MM.1S (cell line): ENCODE measurements around the gene SLC28A1.
A peak's percentile ranks its signal among the peaks of the same experiment; 100 is the strongest.
"Not testable (repeated sequence)": the region's sequence is repeated elsewhere in the genome, so short reads cannot be mapped to it uniquely, and the experiment has no call there.

Experiments
- DNase-seq: peaks from one replicate; pipeline ENCODE4 v3.0.0-alpha.2; 2015
- H2AFZ ChIP-seq: fragments of 300-600 bp; sonication (generic); 2 replicates; pipeline ENCODE4 v1.6.0; 2016; ENCODE audit warnings: antibody characterized with exemption, low read length
- H3F3A ChIP-seq: fragments of 300-600 bp; sonication (generic); 2 replicates; pipeline ENCODE4 v1.6.1; 2016; ENCODE audit warnings: mild to moderate bottlenecking, antibody characterized with exemption, low read length, moderate library complexity, mixed read lengths; ENCODE audit not compliant: insufficient read depth
- H3K27ac ChIP-seq: fragments of 300-600 bp; sonication (generic); 2 replicates; pipeline ENCODE4 v1.5.1; 2016; ENCODE audit warnings: mild to moderate bottlenecking, low read length
- H3K27me3 ChIP-seq: fragments of 300-600 bp; sonication (generic); replicated peaks from 2 replicates; pipeline ENCODE4 v1.6.0; 2016; ENCODE audit warnings: low read length; ENCODE audit not compliant: insufficient read depth
- H3K36me3 ChIP-seq: fragments of 300-600 bp; sonication (generic); replicated peaks from 2 replicates; pipeline ENCODE4 v1.6.1; 2016; ENCODE audit warnings: mild to moderate bottlenecking, low read length, mixed read lengths; ENCODE audit not compliant: insufficient read depth
- H3K4me1 ChIP-seq: fragments of 300-600 bp; sonication (generic); 2 replicates; pipeline ENCODE4 v1.6.1; 2016; ENCODE audit warnings: low read length, mixed read lengths
- H3K4me2 ChIP-seq: fragments of 300-600 bp; sonication (generic); 2 replicates; pipeline ENCODE4 v1.6.0; 2016; ENCODE audit warnings: low read depth, low read length
- H3K4me3 ChIP-seq: fragments of 300-600 bp; sonication (generic); 2 replicates; pipeline ENCODE4 v1.5.1; 2016; ENCODE audit warnings: low read length, mixed read lengths
- H3K79me2 ChIP-seq: fragments of 300-600 bp; sonication (generic); 2 replicates; pipeline ENCODE4 v1.6.1; 2016; ENCODE audit warnings: mixed run types, low read length, mixed read lengths
- H3K9ac ChIP-seq: fragments of 300-600 bp; sonication (generic); 2 replicates; pipeline ENCODE4 v1.6.1; 2016; ENCODE audit warnings: low read length, mixed read lengths
- H3K9me2 ChIP-seq: fragments of 300-600 bp; sonication (generic); replicated peaks from 2 replicates; pipeline ENCODE4 v1.6.1; 2016; ENCODE audit warnings: mild to moderate bottlenecking, low read length, mixed read lengths; ENCODE audit not compliant: insufficient read depth
- H3K9me3 ChIP-seq: fragments of 300-600 bp; sonication (generic); replicated peaks from 2 replicates; pipeline ENCODE4 v1.6.1; 2016; ENCODE audit warnings: mild to moderate bottlenecking, low read length, mixed read lengths; ENCODE audit not compliant: insufficient read depth
- H4K20me1 ChIP-seq: fragments of 300-600 bp; sonication (generic); 2 replicates; pipeline ENCODE4 v1.6.1; 2016; ENCODE audit warnings: mild to moderate bottlenecking, low read length, moderate library complexity, mixed read lengths; ENCODE audit not compliant: insufficient read depth
- CTCF ChIP-seq: fragments of 300-600 bp; sonication (generic); IDR thresholded peaks from 2 replicates; pipeline ENCODE4 v1.5.1; 2016; ENCODE audit warnings: antibody characterized with exemption, low read length, mixed read lengths
- EZH2 ChIP-seq: fragments of 300-600 bp; sonication (generic); optimal IDR thresholded peaks from 2 replicates; pipeline ENCODE3; 2017; ENCODE audit warnings: low read depth, mild to moderate bottlenecking, antibody characterized with exemption, low read length, mixed read lengths
- EZH2phosphoT487 ChIP-seq: fragments of 300-600 bp; sonication (generic); IDR thresholded peaks from 2 replicates; pipeline ENCODE4 v1.6.1; 2018; ENCODE audit warnings: antibody characterized with exemption, low read length

Gene SLC28A1

GRCh38 chr15:84845631-84846030 lies 38.8 kb upstream of the SLC28A1 start:
- not testable (repeated sequence) for H3K79me2 ChIP-seq, DNase-seq, H3K4me2 ChIP-seq, H3K4me3 ChIP-seq, H3K9me2 ChIP-seq, H3K27me3 ChIP-seq, H3K27ac ChIP-seq, H4K20me1 ChIP-seq, H3F3A ChIP-seq, H3K9me3 ChIP-seq, H3K36me3 ChIP-seq, H3K4me1 ChIP-seq, H3K9ac ChIP-seq, H2AFZ ChIP-seq
- peak; percentile 54 for TF ChIP-seq CTCF

- Histone ChIP-seq H3K79me2 (no peaks in the 10 kb centered on the region), H3K4me3 (no peak overlapping the region), H3K9me3 (no peaks in the 10 kb centered on the region), H3F3A (no peaks in the 10 kb centered on the region), H4K20me1 (no peaks in the 10 kb centered on the region), H3K36me3 (no peaks in the 10 kb centered on the region), H2AFZ (no peak overlapping the region), H3K27me3 (no peaks in the 10 kb centered on the region), H3K4me2 (no peak overlapping the region), H3K9ac (no peak overlapping the region), H3K9me2 (no peaks in the 10 kb centered on the region), H3K4me1 (no peaks in the 10 kb centered on the region), H3K27ac (no peak overlapping the region)
- no peak for TF ChIP-seq EZH2phosphoT487
- no peak for TF ChIP-seq EZH2
- no peak for TF ChIP-seq CTCF
- DNase-seq: no peak
Observed at GRCh38 chr15:84846269-84846668, 38.2 kb upstream of the SLC28A1 start.

GRCh38 chr15:84847382-84847781 lies 37.1 kb upstream of the SLC28A1 start:
- Histone ChIP-seq H3K9ac (no peak overlapping the region), H2AFZ (no peak overlapping the region), H3K36me3 (no peaks in the 10 kb centered on the region), H3K4me3 (no peak overlapping the region), H3K9me3 (no peaks in the 10 kb centered on the region), H3F3A (no peaks in the 10 kb centered on the region), H3K27ac (no peak overlapping the region), H4K20me1 (no peaks in the 10 kb centered on the region), H3K4me1 (no peaks in the 10 kb centered on the region), H3K4me2 (no peak overlapping the region), H3K9me2 (no peaks in the 10 kb centered on the region), H3K79me2 (no peaks in the 10 kb centered on the region), H3K27me3 (no peaks in the 10 kb centered on the region)
- no peak for DNase-seq
- no peak for TF ChIP-seq EZH2
- TF ChIP-seq EZH2phosphoT487: no peak
- TF ChIP-seq CTCF: no peak

- no peaks in the 10 kb centered on the region for H3K79me2 ChIP-seq
- TF ChIP-seq EZH2phosphoT487 (no peak), EZH2 (no peak), CTCF (no peak)
- no peak for DNase-seq
Observed at GRCh38 chr15:84852212-84852611, 32.2 kb upstream of the SLC28A1 start.

More at GRCh38 chr15:84852212-84852611, 32.2 kb upstream of the SLC28A1 start:
- Histone ChIP-seq H3K9ac (no peak overlapping the region), H3K27ac (no peak overlapping the region), H3K36me3 (no peaks in the 10 kb centered on the region), H3F3A (no peaks in the 10 kb centered on the region), H3K9me2 (no peaks in the 10 kb centered on the region), H3K4me3 (no peak overlapping the region), H3K4me2 (no peak overlapping the region), H3K4me1 (no peaks in the 10 kb centered on the region), H4K20me1 (no peaks in the 10 kb centered on the region), H3K9me3 (no peaks in the 10 kb centered on the region), H2AFZ (no peak overlapping the region), H3K27me3 (no peaks in the 10 kb centered on the region)
